OCI-LY3 (cell line): Measurements from ENCODE around the gene BRF1.
"Not testable (repeated sequence)": the region's sequence is repeated elsewhere in the genome, so short reads cannot be mapped to it uniquely, and the experiment has no call there.

ENCODE experiments used
- H2AFZ ChIP-seq: fragments of 200-600, 300-600 bp; shearing (Covaris generic); 2 replicates; pipeline ENCODE4 v1.6.0; 2014; ENCODE audit warnings: antibody characterized with exemption, low read depth, low read length
- H3K27ac ChIP-seq: fragments of 200-600, 300-600 bp; sonication (generic); 2 replicates; pipeline ENCODE4 v1.5.1; 2014; ENCODE audit warnings: mild to moderate bottlenecking, low read length, moderate library complexity, mixed read lengths
- H3K27me3 ChIP-seq: fragments of 200-600, 300-600 bp; sonication (generic); 2 replicates; pipeline ENCODE4 v1.6.1; 2014; ENCODE audit warnings: low read depth, low read length, mixed read lengths
- H3K36me3 ChIP-seq: fragments of 200-600, 300-600 bp; sonication (generic); replicated peaks from 2 replicates; pipeline ENCODE3; 2014; ENCODE audit warnings: low read depth, low read length, mixed read lengths
- H3K4me1 ChIP-seq: fragments of 300-600, 200-600 bp; sonication (generic); 2 replicates; pipeline ENCODE4 v1.6.1; 2014; ENCODE audit warnings: low read length, mixed read lengths
- H3K4me2 ChIP-seq: fragments of 200-600, 300-600 bp; sonication (generic); 2 replicates; pipeline ENCODE4 v1.6.1; 2014; ENCODE audit warnings: low read length, mixed read lengths
- H3K4me3 ChIP-seq: fragments of 300-600, 200-600 bp; sonication (generic); 2 replicates; pipeline ENCODE4 v1.5.1; 2014; ENCODE audit warnings: antibody characterized with exemption, mild to moderate bottlenecking, low read length, moderate library complexity
- H3K79me2 ChIP-seq: fragments of 300-600, 200-600 bp; shearing (Covaris generic); 2 replicates; pipeline ENCODE4 v1.6.1; 2014; ENCODE audit warnings: mild to moderate bottlenecking, low read length, mixed read lengths
- H3K9ac ChIP-seq: fragments of 300-600, 200-600 bp; shearing (Covaris generic); 2 replicates; pipeline ENCODE4 v1.6.0; 2014; ENCODE audit warnings: mild to moderate bottlenecking, low read length, moderate library complexity
- H3K9me3 ChIP-seq: fragments of 200-600, 300-600 bp; shearing (Covaris generic); 2 replicates; pipeline ENCODE4 v1.6.1; 2014; ENCODE audit warnings: low read length, mixed read lengths; ENCODE audit not compliant: insufficient read depth
- H4K20me1 ChIP-seq: fragments of 200-600, 300-600 bp; sonication (generic); 2 replicates; pipeline ENCODE4 v1.6.1; 2016; ENCODE audit warnings: low read length, mixed read lengths; ENCODE audit not compliant: insufficient read depth
- CTCF ChIP-seq: fragments of 200-600, 300-600 bp; sonication (generic); IDR thresholded peaks from 2 replicates; pipeline ENCODE4 v1.5.1; 2014; ENCODE audit warnings: antibody characterized with exemption, low read length, low read depth
- EZH2phosphoT487 ChIP-seq: fragments of 200-600 bp; shearing (Covaris generic); IDR thresholded peaks from 2 replicates; pipeline ENCODE4 v1.6.1; 2018; ENCODE audit warnings: antibody characterized with exemption, mixed run types, low read depth

Gene BRF1

DNA sequence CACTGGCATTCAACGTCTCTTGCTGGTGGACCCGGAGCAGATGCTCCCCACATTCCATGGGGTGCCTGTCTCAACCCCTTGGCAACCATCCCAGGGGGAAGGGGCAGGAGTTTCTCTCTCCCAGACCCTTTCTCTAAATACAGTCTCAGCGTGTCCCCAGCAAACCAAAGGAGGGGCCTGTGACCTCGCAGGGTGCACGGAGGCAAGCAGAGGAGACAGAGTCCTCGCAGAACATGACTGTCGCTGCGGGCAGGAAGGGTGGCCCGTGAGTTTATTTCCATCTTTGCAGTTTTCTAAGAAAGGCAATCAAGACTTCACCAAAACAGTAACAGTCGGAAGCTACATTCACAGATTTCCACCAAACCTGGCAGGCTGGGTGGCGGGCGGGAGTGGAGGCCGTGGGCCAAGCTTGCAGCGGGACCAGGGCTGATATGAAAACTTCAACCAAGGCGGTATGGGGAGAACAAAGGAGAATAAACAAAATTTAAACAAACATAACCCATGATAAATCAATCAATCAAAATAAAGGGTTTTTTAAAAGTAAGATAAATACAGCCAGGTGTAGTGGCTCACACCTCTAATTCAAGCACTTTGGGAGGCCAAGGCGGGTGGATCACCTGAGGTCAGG lies 18.6 kb downstream of the BRF1 start:
- TF ChIP-seq CTCF (peak; percentile 2; the same call in 1 of the 2 replicates), EZH2phosphoT487 (no peak)
- H4K20me1 ChIP-seq = peaks cover 44% of the 10 kb centered on the region
- H3K36me3 ChIP-seq = no peaks in the 10 kb centered on the region
- peaks cover 29% of the 10 kb centered on the region for H3K79me2 ChIP-seq
- H3K27me3 ChIP-seq = no peaks in the 10 kb centered on the region
- H3K4me1 ChIP-seq = no peaks in the 10 kb centered on the region
- no peaks in the 10 kb centered on the region for H3K9me3 ChIP-seq
- no peak overlapping the region for H3K9ac ChIP-seq
- no peak overlapping the region for H3K4me3 ChIP-seq
- H3K27ac ChIP-seq = no peak overlapping the region
- H3K4me2 ChIP-seq = no peak overlapping the region
- H2AFZ ChIP-seq = no peak overlapping the region

DNA sequence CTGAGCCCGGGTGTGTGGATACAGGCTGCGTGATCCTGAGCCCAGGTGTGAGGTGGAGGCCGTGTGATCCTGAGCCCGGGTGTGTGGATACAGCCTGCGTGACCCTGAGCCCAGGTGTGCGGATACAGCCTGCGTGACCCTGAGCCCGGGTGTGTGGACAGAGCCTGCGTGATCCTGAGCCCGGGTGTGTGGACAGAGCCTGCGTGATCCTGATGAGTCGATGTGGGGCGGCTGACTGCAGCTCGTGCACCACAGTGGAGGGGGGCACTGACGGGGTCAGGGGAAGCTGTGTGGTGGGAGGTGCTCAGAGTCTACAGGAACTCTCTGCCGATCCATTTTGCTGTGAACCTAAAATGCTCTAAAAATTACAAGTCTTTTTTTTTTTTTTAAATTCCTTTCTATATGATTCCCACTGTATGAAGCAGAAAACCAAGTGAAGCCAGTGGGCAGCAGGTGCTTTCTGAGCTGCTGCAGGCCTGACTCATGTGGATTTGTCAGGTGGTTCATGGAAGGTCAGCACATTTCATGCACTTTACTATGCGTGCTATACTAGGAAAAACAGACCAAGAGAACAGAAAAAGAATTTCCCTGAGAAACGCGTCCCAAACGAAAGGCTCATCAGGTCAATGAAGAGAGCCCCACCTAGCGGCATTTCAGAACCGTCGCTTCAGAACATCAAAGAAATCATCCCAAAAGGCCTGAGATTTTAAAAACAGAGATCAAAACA lies 19.3 kb downstream of the BRF1 start:
- Histone ChIP-seq H3K9ac (no peak overlapping the region), H3K9me3 (no peaks in the 10 kb centered on the region), H4K20me1 (peaks cover 38% of the 10 kb centered on the region), H3K27ac (no peak overlapping the region), H3K79me2 (peaks cover 29% of the 10 kb centered on the region), H3K36me3 (no peaks in the 10 kb centered on the region), H3K4me1 (no peaks in the 10 kb centered on the region), H3K27me3 (no peaks in the 10 kb centered on the region), H3K4me3 (no peak overlapping the region), H2AFZ (no peak overlapping the region), H3K4me2 (no peak overlapping the region)
- peak; percentile 80 for TF ChIP-seq CTCF
- TF ChIP-seq EZH2phosphoT487 = no peak

- no peaks in the 10 kb centered on the region for H3K9me3 ChIP-seq
- H2AFZ ChIP-seq = no peak overlapping the region
- H3K4me2 ChIP-seq = no peak overlapping the region
- H3K36me3 ChIP-seq = no peaks in the 10 kb centered on the region
- no peaks in the 10 kb centered on the region for H3K4me1 ChIP-seq
- no peak overlapping the region for H3K4me3 ChIP-seq
- TF ChIP-seq EZH2phosphoT487 (no peak), CTCF (no peak)
- peaks cover 30% of the 10 kb centered on the region for H3K79me2 ChIP-seq
- no peaks in the 10 kb centered on the region for H3K27me3 ChIP-seq
- no peak overlapping the region for H3K27ac ChIP-seq
- H3K9ac ChIP-seq = no peak overlapping the region
- H4K20me1 ChIP-seq = peaks cover 38% of the 10 kb centered on the region
These were observed 20.3 kb downstream of the BRF1 start for GRCh38 chr14:105280525-105280924.

DNA sequence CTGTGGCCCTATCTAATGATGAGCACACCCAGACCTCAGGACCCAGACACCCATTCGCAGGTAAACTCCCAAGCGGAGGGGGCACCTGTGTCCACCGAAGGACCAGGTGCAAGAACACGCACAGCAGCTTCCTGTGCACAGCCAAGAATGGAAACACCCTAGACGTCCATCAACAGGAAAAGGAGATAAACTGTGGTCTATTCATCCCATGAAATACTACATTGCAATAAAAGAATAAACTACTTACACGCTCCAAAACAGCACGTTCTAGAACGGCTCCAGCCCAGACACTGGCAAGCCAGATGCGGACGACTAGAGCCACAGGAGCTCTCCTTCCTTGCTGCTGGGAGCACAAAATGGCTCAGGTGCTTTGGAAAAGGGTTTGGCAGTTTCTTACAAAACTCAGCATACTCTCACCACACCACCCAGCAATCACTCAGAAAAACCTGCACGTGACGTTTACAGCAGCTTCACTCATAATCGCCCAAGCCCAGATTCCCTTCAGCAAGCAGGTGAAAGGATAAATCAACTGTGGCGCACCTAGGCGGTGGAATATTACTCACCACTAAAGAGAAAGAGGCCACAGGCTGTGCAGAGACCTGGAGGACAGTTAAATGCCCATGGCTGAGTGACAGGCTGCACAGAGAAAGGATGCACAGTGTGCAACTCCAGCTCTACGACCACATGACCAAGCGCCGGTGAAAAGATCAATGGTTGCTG lies 21.0 kb downstream of the BRF1 start:
- no peaks in the 10 kb centered on the region for H3K9me3 ChIP-seq
- no peaks in the 10 kb centered on the region for H3K27me3 ChIP-seq
- H3K4me2 ChIP-seq = no peak overlapping the region
- no peak for TF ChIP-seq CTCF
- TF ChIP-seq EZH2phosphoT487 = no peak
- no peaks in the 10 kb centered on the region for H3K4me1 ChIP-seq
- peaks cover 33% of the 10 kb centered on the region for H4K20me1 ChIP-seq
- no peak overlapping the region for H3K27ac ChIP-seq
- H3K36me3 ChIP-seq = no peaks in the 10 kb centered on the region
- no peak overlapping the region for H2AFZ ChIP-seq
- H3K79me2 ChIP-seq = peaks cover 31% of the 10 kb centered on the region
- no peak overlapping the region for H3K9ac ChIP-seq
- no peak overlapping the region for H3K4me3 ChIP-seq

DNA sequence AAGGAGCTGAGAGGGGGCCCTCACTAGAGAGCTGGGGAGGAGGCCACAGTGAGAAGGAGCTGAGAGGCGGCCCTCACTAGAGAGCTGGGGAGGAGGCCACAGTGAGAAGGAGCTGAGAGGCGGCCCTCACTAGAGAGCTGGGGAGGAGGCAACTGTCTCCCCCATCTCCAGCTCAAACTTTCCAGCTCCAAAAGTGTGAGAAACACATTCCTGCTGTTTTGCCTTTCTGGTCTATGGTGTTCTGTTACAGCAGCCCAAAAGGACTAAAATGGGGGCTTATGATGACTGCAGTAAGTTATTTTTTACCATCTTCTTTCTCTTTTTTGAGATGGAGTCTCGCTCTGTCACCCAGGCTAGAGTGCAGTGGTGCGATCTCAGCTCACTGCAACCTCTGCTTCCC lies 23.4 kb downstream of the BRF1 start:
- H3K27me3 ChIP-seq, H3K4me3 ChIP-seq, H3K4me2 ChIP-seq, H3K27ac ChIP-seq, H3K9ac ChIP-seq, H3K36me3 ChIP-seq, H2AFZ ChIP-seq, H3K9me3 ChIP-seq, H3K4me1 ChIP-seq: not testable (repeated sequence)
- H4K20me1 ChIP-seq = peaks cover 17% of the 10 kb centered on the region
- H3K79me2 ChIP-seq = peaks cover 13% of the 10 kb centered on the region
